ENCODE measurements around the gene MPEG1.

MPEG1 gene

GRCh38 chr11:59183771-59184170, 29.0 kb downstream of the MPEG1 start:
- Histone ChIP-seq H3K9me3 (ENCODE audit: control insufficient read depth, low read length) (no peaks in the 10 kb centered on the region), H3K4me3 (ENCODE audit: low read depth, low read length) (no peak overlapping the region), H3K4me1 (no peaks in the 10 kb centered on the region), H3K9ac (no peak overlapping the region), H3K27ac (no peak overlapping the region), H3K36me3 (ENCODE audit: control insufficient read depth, insufficient read depth, low read length) (no peaks in the 10 kb centered on the region), H2AFZ (no peak overlapping the region), H3K27me3 (ENCODE audit: control insufficient read depth, insufficient read depth, low read length) (no peaks in the 10 kb centered on the region), H3K4me2 (ENCODE audit: low read length) (no peak overlapping the region), H3K79me2 (no peaks in the 10 kb centered on the region)
- TF ChIP-seq CTCF (IDR thresholded peaks at IDR 0.05): no peak

DNA sequence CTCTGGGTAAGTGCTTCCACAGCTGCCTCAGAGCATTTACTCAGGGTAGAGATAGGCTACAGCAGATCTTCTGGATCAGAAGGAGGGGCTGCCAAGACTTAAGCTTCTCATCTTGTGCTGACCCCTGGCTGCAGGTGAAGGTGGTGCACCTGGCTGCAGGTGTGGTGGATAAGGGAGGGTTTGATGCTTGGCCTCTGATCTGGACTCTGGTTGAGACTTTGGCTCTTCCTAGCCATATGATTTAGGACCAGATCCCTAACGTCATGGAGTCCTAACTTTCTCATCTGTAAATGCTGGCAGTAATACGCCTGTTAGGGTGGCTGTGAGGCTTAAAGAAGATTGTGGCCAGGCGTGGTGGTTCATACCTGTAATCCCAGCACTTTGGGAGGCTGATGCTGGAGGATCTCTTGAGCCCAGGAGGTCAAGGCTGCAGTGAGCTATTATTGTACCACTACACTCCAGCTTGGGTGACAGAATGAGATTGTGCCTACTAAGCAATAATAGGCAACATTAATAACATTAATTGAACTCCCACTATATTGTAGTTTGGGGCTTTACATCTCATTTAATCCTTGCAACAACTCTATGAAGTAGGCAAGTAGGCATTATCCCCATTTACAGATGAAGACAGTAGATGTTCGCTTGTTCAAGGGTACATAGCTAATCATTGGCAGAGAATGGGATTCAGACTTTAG, 30.1 kb downstream of the MPEG1 start:
- H3K79me2 ChIP-seq: no peaks in the 10 kb centered on the region
- no peak overlapping the region for H3K4me3 ChIP-seq (ENCODE audit: low read depth, low read length)
- no peak overlapping the region for H3K27ac ChIP-seq
- peak; percentile 70 for TF ChIP-seq CTCF (IDR thresholded peaks at IDR 0.05)
- H3K27me3 ChIP-seq (ENCODE audit: control insufficient read depth, insufficient read depth, low read length): no peaks in the 10 kb centered on the region
- no peak overlapping the region for H3K9ac ChIP-seq
- no peaks in the 10 kb centered on the region for H3K36me3 ChIP-seq (ENCODE audit: control insufficient read depth, insufficient read depth, low read length)
- no peaks in the 10 kb centered on the region for H3K4me1 ChIP-seq
- no peaks in the 10 kb centered on the region for H3K9me3 ChIP-seq (ENCODE audit: control insufficient read depth, low read length)
- H2AFZ ChIP-seq: no peak overlapping the region
- H3K4me2 ChIP-seq (ENCODE audit: low read length): no peak overlapping the region

GRCh38 chr11:59181746-59182456, 30.8 kb downstream of the MPEG1 start:
- Histone ChIP-seq H3K79me2 (no peaks in the 10 kb centered on the region), H3K4me1 (no peaks in the 10 kb centered on the region), H3K4me3 (ENCODE audit: low read depth, low read length) (no peak overlapping the region), H3K9ac (no peak overlapping the region), H3K9me3 (ENCODE audit: control insufficient read depth, low read length) (no peaks in the 10 kb centered on the region), H3K4me2 (ENCODE audit: low read length) (no peak overlapping the region), H2AFZ (no peak overlapping the region), H3K27ac (no peak overlapping the region), H3K36me3 (ENCODE audit: control insufficient read depth, insufficient read depth, low read length) (no peaks in the 10 kb centered on the region), H3K27me3 (ENCODE audit: control insufficient read depth, insufficient read depth, low read length) (no peaks in the 10 kb centered on the region)
- TF ChIP-seq CTCF (IDR thresholded peaks at IDR 0.05): no peak

- Histone ChIP-seq H3K79me2 (no peaks in the 10 kb centered on the region), H3K4me1 (no peaks in the 10 kb centered on the region), H3K36me3 (ENCODE audit: control insufficient read depth, insufficient read depth, low read length) (no peaks in the 10 kb centered on the region), H3K27ac (no peak overlapping the region), H3K27me3 (ENCODE audit: control insufficient read depth, insufficient read depth, low read length) (no peaks in the 10 kb centered on the region), H3K4me3 (ENCODE audit: low read depth, low read length) (no peak overlapping the region), H3K9ac (no peak overlapping the region), H3K4me2 (ENCODE audit: low read length) (no peak overlapping the region), H2AFZ (no peak overlapping the region), H3K9me3 (ENCODE audit: control insufficient read depth, low read length) (no peaks in the 10 kb centered on the region)
- no peak for TF ChIP-seq CTCF (IDR thresholded peaks at IDR 0.05)
Measured at GRCh38 chr11:59180907-59181306, 31.8 kb downstream of the MPEG1 start.

Measured in parathyroid adenoma (tissue), 2 donors.